HS-5 (cell line): ENCODE data around the gene IFNL4.
"Not testable (repeated sequence)": the region's sequence is repeated elsewhere in the genome, so short reads cannot be mapped to it uniquely, and the experiment has no call there.

Source experiments
- DNase-seq: peaks from one replicate; pipeline ENCODE4 v3.0.0-alpha.2; 2012; ENCODE audit warnings: low read depth

IFNL4 gene

DNA sequence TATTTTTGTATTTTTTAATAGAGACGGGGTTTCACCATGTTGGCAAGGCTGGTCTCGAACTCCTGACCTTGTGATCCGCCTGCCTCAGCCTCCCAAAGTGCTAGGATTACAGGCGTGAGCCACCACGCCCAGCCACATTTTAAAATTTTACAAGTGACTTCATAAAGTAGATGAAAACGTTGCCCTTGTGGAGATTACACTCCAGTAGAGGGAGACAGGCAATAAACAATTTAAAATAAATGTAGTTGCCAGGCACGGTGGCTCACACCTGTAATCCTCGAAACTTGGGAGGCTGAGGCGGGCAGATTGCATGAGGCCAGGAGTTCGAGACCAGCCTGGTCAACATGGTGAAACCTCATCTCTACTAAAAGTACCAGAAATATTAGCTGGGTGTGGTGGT lies 29.5 kb downstream of the IFNL4 start:
- DNase-seq, result not testable (repeated sequence)

DNA sequence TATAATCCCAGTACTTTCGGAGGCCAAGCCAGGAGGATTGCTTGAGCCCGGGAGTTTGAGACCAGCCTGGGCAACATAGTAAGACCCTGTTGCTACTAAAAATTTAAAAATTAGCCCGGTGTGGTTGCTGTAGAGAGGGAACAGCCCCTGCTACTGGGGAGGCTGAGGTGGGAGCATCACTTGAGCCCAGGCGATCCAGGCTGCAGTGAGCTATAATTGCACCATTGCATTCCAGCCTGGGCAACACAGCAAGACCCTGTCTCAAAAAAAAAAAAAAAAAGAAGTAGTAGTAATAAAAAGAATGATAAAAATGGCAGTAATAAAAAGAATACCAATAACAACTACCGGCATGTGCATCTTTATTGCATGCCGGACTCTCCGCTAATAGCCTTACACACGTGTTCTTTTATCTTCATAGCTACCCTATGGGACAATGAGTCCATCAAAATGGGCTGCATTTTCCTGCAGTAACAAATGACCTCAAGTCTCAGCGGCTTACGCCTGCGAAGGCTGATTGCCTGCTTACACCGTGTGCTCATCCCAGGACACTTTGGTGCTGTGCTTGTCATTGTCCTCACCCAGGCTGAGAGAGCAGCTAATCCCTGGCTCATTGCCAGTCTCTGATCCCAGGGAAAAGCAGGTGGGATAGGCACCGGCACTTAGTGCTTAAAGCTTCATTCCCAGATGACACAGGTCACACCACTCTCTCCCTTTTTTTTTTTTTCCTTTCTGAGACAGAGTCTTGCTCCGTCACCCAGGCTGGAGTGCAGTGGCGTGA lies 30.2 kb downstream of the IFNL4 start:
- DNase-seq, result no peak

GRCh38 chr19:39217094-39217493 lies 31.6 kb downstream of the IFNL4 start:
- no peak for DNase-seq

GRCh38 chr19:39215323-39215722 lies 33.3 kb downstream of the IFNL4 start:
- DNase-seq, result not testable (repeated sequence)

GRCh38 chr19:39212375-39212742 lies 36.3 kb downstream of the IFNL4 start:
- DNase-seq, result no peak

DNA sequence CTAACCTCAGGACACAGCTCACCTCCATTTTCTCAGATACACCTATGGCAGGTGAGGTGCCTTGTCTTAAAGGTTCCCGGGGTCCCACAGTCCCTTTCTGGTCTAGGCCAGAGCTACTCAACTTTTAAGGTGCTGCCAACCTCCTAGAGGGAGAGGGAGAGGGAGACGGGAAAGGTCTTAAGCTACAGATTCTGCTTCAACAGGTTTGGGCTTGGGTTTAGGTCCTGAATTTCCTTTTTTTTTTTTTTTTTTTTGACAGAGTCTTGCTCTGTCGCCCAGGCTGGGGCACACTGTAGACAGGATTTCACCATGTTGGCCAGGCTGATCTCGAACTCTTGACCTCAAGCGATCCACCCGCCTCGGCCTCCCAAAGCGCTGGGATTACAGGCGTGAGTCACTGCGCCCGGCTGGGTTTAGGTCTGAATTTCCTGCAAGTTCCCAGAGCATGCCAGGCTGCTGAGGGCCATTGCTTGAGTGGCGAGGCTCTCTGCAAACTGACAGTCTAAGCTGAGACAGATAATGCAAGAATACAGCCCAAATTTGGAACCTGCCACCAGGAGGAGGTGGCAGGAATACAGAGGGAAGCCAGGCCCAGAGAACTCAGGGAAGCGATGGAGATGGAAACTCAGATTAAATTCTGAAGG lies 36.8 kb downstream of the IFNL4 start:
- no peak for DNase-seq

GRCh38 chr19:39209196-39209595 lies 39.5 kb downstream of the IFNL4 start:
- DNase-seq, result no peak

- DNase-seq, result no peak
Measured at GRCh38 chr19:39208175-39208795, 40.4 kb downstream of the IFNL4 start.

DNA sequence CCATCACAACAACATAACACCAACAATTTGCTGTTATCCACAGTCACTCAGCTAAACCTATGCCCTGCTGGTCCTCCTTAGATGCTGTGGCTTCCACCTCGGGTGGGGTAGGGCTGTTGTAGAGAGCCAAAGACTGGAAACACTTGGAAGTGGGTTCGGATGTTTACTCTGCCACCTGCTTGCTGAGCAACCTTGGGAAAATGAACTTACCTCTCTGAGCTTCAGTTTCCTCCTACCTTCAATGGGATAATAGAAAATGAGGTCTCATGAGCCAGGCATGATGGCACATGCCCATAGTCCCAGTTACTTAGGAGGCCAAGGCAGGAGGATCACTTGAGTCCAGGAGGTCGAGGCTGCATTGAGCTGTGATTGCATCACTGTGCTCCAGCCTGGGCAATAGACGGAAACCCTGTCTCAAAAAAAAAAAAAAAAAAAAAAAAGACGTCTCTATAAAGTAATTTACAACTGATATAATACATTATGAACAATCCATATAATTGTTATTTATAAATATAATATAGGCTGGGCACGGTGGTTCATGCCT lies 41.3 kb downstream of the IFNL4 start:
- no peak for DNase-seq

GRCh38 chr19:39206122-39206521 lies 42.5 kb downstream of the IFNL4 start:
- no peak for DNase-seq

- no peak for DNase-seq
Measured at GRCh38 chr19:39205449-39205764, 43.2 kb downstream of the IFNL4 start.

- DNase-seq, result no peak
Measured at GRCh38 chr19:39203372-39204341, 45.0 kb downstream of the IFNL4 start, which contains the start of gene SYCN. SYCN (minus strand) TSS chr19:39204263; CDS start chr19:39204254, 9 bp downstream.

DNA sequence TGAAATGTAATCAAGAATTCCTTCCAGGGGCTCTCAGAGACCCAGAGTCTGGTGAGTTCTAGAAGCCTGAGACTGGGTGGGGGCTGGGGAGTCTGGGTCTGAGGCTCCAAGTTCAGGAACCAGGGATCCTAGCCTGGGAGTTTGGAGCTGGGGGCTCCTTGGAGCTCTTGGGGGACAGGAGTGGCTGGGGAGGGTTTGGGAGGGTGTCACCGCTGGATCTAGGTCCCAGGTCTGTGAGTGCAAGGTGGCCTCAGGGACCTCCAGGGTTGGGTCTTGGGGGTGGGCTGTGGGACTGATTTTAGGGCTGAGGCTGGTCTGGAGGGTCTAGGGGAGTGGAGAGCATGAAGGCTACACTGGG lies 45.7 kb downstream of the IFNL4 start:
- no peak for DNase-seq

- no peak for DNase-seq
Measured at GRCh38 chr19:39200803-39201115, 47.9 kb downstream of the IFNL4 start.

GRCh38 chr19:39200066-39200802 lies 48.4 kb downstream of the IFNL4 start:
- no peak for DNase-seq

DNA sequence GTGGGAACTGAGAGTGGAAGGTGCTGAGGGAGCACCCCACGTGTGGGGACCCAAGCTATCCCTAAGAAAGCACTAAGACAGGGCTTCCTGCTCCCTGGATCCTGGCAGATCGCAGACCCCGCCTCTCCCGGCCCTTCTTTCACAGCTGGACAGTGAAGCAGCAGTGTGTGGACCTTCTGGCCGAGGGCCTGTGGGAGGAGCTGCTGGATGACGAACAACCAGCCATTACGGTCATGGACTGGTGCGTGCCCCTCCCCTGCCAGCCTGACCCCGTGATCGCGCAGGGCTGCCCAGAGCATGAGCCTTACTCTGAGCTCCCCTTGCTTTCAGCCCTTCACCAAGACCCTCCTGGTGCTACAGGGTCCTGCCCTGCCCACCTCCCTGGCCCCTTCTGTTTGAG lies 49.6 kb downstream of the IFNL4 start:
- no peak for DNase-seq

DNA sequence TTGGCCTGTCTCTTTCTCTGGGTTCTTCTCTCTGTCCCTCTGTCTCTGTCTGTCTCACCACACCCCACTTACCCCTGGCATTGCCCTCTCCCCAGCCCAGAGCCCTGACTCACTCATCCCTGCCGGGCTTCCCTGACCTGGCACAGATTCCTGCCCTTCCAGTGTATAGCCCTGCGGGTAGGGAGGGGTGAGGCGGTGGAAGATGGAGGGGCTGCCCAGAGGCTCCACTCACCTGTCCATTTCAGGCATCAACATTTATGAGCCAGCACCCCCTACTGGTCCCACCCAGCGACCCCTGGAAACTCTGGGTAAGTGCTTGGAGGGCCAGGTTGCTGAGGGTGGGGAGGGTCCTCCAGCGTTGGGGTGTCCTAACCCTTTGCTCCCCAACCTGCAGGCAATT lies 50.8 kb downstream of the IFNL4 start:
- DNase-seq, result no peak

DNA sequence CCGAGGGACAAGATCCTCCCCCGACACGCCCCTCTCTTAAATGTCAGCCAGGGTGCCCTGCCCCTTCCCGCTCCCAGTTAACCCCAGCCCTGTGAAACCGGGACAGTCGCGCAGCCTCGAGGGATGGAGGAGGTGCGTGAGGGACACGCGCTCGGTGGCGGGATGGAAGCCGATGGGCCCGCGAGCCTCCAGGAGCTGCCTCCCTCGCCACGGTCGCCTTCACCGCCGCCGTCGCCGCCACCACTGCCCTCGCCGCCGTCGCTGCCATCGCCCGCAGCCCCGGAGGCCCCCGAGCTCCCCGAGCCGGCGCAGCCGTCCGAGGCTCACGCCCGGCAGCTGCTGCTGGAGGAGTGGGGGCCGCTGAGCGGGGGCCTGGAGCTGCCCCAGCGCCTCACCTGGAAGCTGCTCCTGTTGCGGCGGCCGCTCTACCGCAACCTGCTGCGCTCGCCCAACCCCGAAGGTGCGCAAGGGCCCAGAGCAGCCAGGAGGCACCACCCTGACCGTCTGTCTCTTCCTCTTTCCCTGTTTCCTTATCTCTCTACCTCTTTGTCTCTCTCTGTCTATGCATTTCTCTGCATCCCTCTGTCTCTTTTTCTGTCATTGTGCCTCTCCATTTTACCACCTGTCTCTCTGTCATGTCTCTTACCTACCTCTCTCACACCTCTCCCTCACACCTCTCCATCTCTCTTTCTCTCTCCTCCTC lies 51.6 kb downstream of the IFNL4 start, which contains the start of gene NCCRP1:
NCCRP1 (plus strand) TSS at position 105 of the 703 bp plus-strand sequence; CDS start at position 124, 19 bp downstream.
- no peak for DNase-seq

DNA sequence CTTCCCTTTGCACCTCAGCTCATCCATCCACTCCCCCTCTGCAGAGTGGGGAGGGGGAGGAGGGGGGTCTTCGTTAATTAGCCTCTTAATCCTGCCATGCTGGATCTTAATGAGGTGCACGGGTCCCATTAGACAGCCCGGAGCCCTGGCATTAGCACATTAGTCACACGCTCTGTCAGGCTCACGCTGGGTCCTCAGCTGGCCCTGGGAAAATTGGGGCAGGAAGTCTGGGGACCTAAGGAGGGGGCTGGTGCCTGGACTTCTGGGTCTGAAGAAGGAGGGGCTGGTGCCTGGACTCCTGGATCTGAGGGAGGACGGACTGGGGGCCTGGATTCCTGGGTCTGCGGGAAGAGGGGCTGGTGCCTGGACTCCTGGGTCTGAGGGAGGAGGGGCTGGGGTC lies 52.3 kb downstream of the IFNL4 start:
- DNase-seq, result no peak
